Activated CD8-positive, alpha-beta memory T cell treated with anti-CD3 and anti-CD28 coated beads, Interleukin-2, amount 50 U/mL, for 24 hours (primary cell): ENCODE data around the gene PILRB.
"Not testable (repeated sequence)": the region's sequence is repeated elsewhere in the genome, so short reads cannot be mapped to it uniquely, and the experiment has no call there.

Experiments used
- DNase-seq: peaks from one replicate; pipeline ENCODE4 v3.0.0-alpha.2; 2020; ENCODE audit errors: extremely low read depth

PILRB gene

DNA sequence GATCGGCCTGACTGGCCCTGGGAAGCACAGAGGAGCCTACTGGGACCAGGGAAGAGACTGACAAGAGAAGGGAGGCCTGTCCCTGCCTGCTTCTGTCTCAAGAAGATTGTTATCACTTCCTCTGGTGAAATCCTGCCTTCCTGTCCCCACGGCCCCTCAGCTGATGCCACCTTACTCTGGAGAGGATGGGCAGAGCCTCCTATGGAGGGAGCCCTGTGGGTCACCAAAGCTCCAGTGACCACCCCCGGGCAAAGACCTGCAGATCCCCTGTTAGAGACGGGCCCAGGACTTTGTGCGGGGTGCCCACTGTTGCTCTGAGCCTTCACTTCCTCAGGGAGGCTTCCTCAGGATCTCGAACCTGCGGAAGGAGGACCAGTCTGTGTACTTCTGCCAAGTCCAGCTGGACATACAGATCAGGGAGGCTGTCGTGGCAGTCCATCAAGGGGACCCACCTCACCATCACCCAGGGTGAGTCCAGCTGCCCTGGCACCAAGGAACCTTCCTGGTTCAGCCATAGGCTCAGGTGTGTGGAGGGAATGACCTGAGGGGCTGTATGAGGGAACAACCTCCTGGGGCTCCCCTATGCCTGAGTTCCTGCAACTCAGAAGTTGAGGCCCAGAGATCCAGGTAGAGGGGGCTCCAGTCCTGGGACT is 1.4 kb upstream of the PILRB start:
- DNase-seq = no peak

DNA sequence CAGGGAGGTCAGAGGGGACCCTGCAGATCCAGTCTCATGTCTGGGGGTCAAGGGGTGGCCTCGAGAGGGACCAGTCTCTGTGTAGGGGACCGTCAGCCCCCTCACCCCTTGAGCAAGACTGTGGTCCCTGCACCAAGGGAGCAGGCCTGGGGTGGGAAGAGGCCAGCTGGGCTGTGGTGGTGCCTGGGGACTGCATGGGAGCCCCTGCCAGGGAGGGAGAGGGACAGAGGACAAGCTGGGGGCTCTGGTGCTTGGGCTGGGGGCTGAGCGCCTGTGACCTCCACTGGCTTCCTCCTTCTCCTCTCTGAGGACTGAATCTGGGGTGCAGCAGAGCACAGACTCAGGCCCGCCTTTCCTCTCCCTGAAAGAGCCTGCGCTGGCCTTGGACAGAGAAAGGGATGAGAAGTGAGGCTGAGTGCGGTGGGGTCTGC is 771 bp upstream of the PILRB start:
- no peak for DNase-seq

- DNase-seq = no peak
Measured at GRCh38 chr7:100358857-100359212, 918 bp downstream of the PILRB start.

- DNase-seq = no peak
Measured at GRCh38 chr7:100360135-100360854, 2.4 kb downstream of the PILRB start.

DNA sequence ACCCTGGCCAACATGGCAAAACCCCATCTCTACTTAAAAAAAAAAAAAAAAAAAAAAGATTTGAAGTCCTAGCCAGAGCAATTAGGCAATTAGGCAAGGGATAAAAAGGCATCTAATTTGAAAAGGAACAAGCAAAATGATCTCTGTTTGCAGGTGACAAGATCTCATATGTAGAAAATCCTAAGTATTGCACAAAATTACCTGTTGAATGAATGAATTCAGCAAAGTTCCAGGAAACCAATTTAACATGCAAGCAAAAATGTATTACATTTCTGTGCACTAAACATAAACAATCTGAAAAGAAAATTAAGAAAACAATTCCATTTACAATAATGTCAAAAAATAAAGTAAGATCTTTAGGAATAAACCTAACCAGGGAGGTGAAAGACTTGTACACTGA is 5.2 kb downstream of the PILRB start:
- no peak for DNase-seq

- not testable (repeated sequence) for DNase-seq
Measured at GRCh38 chr7:100363797-100364196, 5.9 kb downstream of the PILRB start.

DNA sequence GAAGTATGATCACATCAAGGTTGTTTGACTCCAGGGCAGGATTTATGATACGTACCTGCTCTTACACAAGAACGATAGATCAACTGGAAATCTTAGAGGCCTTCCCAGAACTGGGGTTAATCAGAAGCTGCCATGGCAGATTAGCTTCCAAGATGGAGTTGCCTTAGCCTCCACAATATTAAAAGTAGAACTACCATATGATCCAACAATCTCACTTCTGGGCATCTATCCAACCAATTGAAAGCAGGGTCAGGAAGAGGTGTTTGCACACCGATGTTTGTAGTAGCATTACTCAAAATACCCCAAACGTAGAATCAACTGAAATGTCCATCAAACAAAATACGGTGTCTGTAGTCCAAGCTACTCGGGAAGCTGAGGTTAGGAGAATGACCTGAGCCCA is 6.6 kb downstream of the PILRB start:
- DNase-seq = no peak

- not testable (repeated sequence) for DNase-seq
Measured at GRCh38 chr7:100365998-100366367, 8.1 kb downstream of the PILRB start.

- no peak for DNase-seq
Measured at GRCh38 chr7:100366411-100367250, 8.7 kb downstream of the PILRB start.

GRCh38 chr7:100367251-100367620 is 9.3 kb downstream of the PILRB start:
- no peak for DNase-seq

GRCh38 chr7:100367676-100368613 is 10.0 kb downstream of the PILRB start:
- no peak for DNase-seq

- no peak for DNase-seq
Measured at GRCh38 chr7:100369105-100369504, 11.2 kb downstream of the PILRB start.

DNA sequence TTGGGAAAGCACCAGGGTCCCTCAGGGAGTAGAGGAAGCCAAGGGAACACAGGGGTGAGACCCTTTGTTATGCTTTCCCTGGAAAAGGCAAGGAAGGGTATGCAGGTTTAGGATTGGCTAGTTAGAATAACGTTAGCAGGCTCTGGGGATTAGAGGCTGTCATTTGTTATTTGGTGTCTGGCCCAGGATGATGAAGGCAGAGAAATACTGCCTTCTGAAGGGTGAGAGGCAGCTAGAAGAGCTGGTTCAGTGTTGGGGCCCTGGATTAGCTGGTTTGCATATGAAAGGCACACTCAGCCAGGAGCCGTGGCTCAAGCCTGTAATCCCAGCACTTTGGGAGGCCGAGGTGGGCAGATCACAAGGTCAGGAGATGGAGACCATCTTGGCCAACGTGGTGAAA is 12.4 kb downstream of the PILRB start:
- no peak for DNase-seq

GRCh38 chr7:100370746-100371145 is 12.8 kb downstream of the PILRB start:
- no peak for DNase-seq

GRCh38 chr7:100371561-100372171 is 13.7 kb downstream of the PILRB start:
- no peak for DNase-seq

- DNase-seq = no peak
Measured at GRCh38 chr7:100372256-100372655, 14.3 kb downstream of the PILRB start.

GRCh38 chr7:100372694-100373093 is 14.8 kb downstream of the PILRB start:
- DNase-seq = no peak

- no peak for DNase-seq
Measured at GRCh38 chr7:100373261-100373831, 15.4 kb downstream of the PILRB start, which contains the start of gene PILRA. Gene PILRA, plus strand, starts transcription at chr7:100373487. Its CDS starts 170 bp downstream, at chr7:100373657.

DNA sequence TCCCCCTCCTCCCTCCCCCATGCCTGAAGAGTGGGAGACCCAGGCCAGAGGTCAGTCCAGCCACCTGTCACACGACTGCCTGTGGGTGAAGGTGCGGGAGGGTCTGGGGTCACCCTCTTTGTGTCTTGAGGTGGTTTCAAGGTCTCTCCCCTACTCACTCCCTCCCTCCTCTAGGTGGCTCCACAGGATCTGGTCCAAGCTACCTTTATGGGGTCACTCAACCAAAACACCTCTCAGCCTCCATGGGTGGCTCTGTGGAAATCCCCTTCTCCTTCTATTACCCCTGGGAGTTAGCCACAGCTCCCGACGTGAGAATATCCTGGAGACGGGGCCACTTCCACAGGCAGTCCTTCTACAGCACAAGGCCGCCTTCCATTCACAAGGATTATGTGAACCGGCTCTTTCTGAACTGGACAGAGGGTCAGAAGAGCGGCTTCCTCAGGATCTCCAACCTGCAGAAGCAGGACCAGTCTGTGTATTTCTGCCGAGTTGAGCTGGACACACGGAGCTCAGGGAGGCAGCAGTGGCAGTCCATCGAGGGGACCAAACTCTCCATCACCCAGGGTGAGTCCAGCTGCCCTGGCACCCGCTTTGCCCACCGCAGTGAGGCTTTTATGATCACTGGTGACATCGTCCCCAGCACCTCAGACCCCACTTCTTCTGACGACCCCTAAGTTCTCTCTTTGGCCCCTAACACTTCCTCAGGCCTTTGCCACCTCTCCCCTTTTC is 16.1 kb downstream of the PILRB start:
- not testable (repeated sequence) for DNase-seq

DNA sequence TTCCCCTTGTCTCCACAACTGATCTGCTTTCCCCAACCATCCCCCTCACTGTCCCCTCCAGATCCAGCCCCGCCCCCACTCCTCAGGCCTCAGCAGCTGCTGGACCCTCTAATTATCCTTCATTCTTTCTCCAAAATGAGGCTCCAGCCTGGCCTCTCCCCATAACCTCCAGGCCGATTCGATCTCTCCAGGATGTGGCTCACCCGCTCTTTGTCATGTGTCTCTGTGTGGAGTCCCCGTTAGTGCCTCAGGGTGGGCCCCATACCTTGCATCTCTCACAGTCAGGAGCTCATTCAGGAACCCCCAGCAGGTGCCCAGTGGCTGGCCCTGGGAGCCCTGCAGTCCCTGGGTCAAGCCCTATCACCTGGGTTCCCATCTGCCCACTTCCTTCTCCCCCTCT is 16.7 kb downstream of the PILRB start:
- no peak for DNase-seq
